CD4-positive, CD25-positive, alpha-beta regulatory T cell (primary cell): ENCODE results near the gene BHLHE41. TPM values are rescaled to one million over a fixed set of nuclear protein-coding genes. Genes with fewer than 3 reads are reported as not detected.
A peak's percentile ranks its signal among the peaks of the same experiment; 100 is the strongest.

Experiments used
- ATAC-seq, 2 donors: fragments of 150-1000 bp; cut with Tn5 transposase; one replicate each; pipeline ENCODE4 v1.10.0; 2021; ENCODE audit warnings: low read depth in 2 of 2, moderate number of reproducible peaks in 2 of 2, moderate library complexity in 1 of 2
- DNase-seq, 3 donors: peaks; one replicate each; pipeline versions ENCODE4 v3.0.0 to v3.0.0-alpha.2; 2012 to 2022; ENCODE audit warnings: mixed read lengths in 1 of 3
- H3K27ac ChIP-seq: one replicate; pipeline ENCODE4 v1.7.0; 2013; ENCODE audit warnings: mild to moderate bottlenecking, low read length; ENCODE audit not compliant: insufficient read depth, poor library complexity, severe bottlenecking
- H3K27me3 ChIP-seq: one replicate; pipeline ENCODE4 v1.7.0; 2013; ENCODE audit warnings: low read length; ENCODE audit not compliant: control insufficient read depth, insufficient read depth
- H3K36me3 ChIP-seq: one replicate; pipeline ENCODE4 v1.7.0; 2013; ENCODE audit warnings: mild to moderate bottlenecking, low read length, moderate library complexity; ENCODE audit not compliant: control insufficient read depth, insufficient read depth
- H3K4me1 ChIP-seq: 2 replicates; pipeline ENCODE4 v1.7.0; 2013; ENCODE audit warnings: mild to moderate bottlenecking, low read length; ENCODE audit not compliant: insufficient read depth, control insufficient read depth, poor library complexity, severe bottlenecking
- H3K4me3 ChIP-seq: one replicate; pipeline ENCODE4 v1.7.0; 2013; ENCODE audit warnings: low read depth, mild to moderate bottlenecking, low read length, moderate library complexity
- H3K9me3 ChIP-seq, 2 experiments: 1 replicate in 1 of 2; 2 replicates in 1 of 2; pipeline ENCODE4 v1.7.0; 2013; ENCODE audit warnings: low read length in 2 of 2, mild to moderate bottlenecking in 1 of 2, moderate library complexity in 1 of 2; ENCODE audit not compliant: control insufficient read depth in 2 of 2
- H3K27ac Mint-ChIP-seq, 3 donors: one replicate each; pipeline ENCODE4 v1.8.0; 2020 to 2022; ENCODE audit warnings: mild to moderate bottlenecking in 3 of 3, mixed read lengths in 3 of 3, moderate library complexity in 2 of 3
- H3K27me3 Mint-ChIP-seq: one replicate; pipeline ENCODE4 v1.8.0; 2022; ENCODE audit warnings: mild to moderate bottlenecking, mixed read lengths
- H3K36me3 Mint-ChIP-seq: one replicate; pipeline ENCODE4 v1.8.0; 2020; ENCODE audit warnings: mixed read lengths
- H3K4me1 Mint-ChIP-seq, 4 donors: one replicate each; pipeline ENCODE4 v1.8.0; 2020 to 2022; ENCODE audit warnings: mixed read lengths in 4 of 4, mild to moderate bottlenecking in 1 of 4
- H3K4me3 Mint-ChIP-seq, 4 donors: one replicate each; pipeline ENCODE4 v1.8.0; 2020 to 2022; ENCODE audit warnings: mild to moderate bottlenecking in 4 of 4, mixed read lengths in 4 of 4, moderate library complexity in 3 of 4
- H3K9me3 Mint-ChIP-seq, 7 donors: one replicate each; pipeline ENCODE4 v1.8.0; 2020 to 2022; ENCODE audit warnings: mixed read lengths in 7 of 7, mild to moderate bottlenecking in 3 of 7, moderate library complexity in 2 of 7
- polyA plus RNA-seq, 4 donors: library from polyadenylated mRNA; unstranded; fragments of 300-500 nt; fragmentation: Illumina TruSeq; gene quantifications; one replicate each; pipeline ENCODE4 v1.2.3, GENCODE V29; 2021
- total RNA-seq: library from RNA; stranded (reverse); gene quantifications from one replicate; pipeline ENCODE4 v1.2.3, GENCODE V29; 2022

The BHLHE41 gene
- total and polyA plus RNA-seq, 5 donors from 2014 or later: not detected

GRCh38 chr12:26132866-26133265 is 8.0 kb upstream of the BHLHE41 start:
- no peaks in the 10 kb centered on the region for H3K4me1 ChIP-seq
- Mint-ChIP-seq H3K9me3 (peaks cover 0 to 3% (median 0%) of the 10 kb centered on the region in 7 donors), H3K4me3 (no peak overlapping the region), H3K27me3 (peaks cover 52% of the 10 kb centered on the region), H3K27ac (no peak overlapping the region), H3K4me1 (no peaks in the 10 kb centered on the region), H3K36me3 (no peaks in the 10 kb centered on the region)
- H3K27me3 ChIP-seq: peaks cover 41% of the 10 kb centered on the region
- no peak overlapping the region for H3K4me3 ChIP-seq
- H3K9me3 ChIP-seq: no peaks in the 10 kb centered on the region
- no peak for ATAC-seq
- no peaks in the 10 kb centered on the region for H3K36me3 ChIP-seq
- no peak overlapping the region for H3K27ac ChIP-seq
- DNase-seq: no peak

DNA sequence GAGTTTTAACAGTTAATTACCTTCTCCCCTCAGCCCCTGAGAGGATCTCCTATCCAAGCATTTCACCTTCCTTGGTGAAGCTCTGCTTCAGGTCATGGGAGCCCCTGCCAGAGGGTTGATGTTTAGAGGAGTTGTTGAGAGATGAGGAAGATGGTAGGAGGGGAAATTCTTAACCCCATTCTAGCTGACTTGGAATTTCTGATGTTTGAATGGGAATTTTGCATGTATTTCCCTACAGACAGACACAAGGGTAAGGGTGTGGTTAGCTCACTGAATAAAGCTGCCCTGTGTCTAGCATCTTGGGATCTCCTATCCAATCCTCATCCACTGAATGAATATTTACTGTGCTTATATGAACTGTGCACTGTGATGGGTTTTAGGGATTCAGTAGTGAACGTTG is 7.1 kb upstream of the BHLHE41 start:
- peaks cover 0 to 7% (median 3%) of the 10 kb centered on the region in 4 donors for H3K4me1 Mint-ChIP-seq
- H3K36me3 Mint-ChIP-seq: no peaks in the 10 kb centered on the region
- no peak overlapping the region for H3K4me3 ChIP-seq
- peaks cover 0 to 4% (median 0%) of the 10 kb centered on the region in 7 donors for H3K9me3 Mint-ChIP-seq
- H3K27ac ChIP-seq: no peak overlapping the region
- ATAC-seq (no peak), DNase-seq (no peak)
- no peaks in the 10 kb centered on the region for H3K9me3 ChIP-seq
- no peaks in the 10 kb centered on the region for H3K4me1 ChIP-seq
- H3K27me3 ChIP-seq: peaks cover 50% of the 10 kb centered on the region
- H3K36me3 ChIP-seq: no peaks in the 10 kb centered on the region
- no peak overlapping the region for H3K4me3 Mint-ChIP-seq
- peaks cover 61% of the 10 kb centered on the region for H3K27me3 Mint-ChIP-seq
- H3K27ac Mint-ChIP-seq: no peak overlapping the region

- no peak for DNase-seq
- Mint-ChIP-seq H3K27me3 (peaks cover 72% of the 10 kb centered on the region), H3K36me3 (no peaks in the 10 kb centered on the region), H3K9me3 (peaks cover 0 to 4% (median 0%) of the 10 kb centered on the region in 7 donors), H3K27ac (no peak overlapping the region), H3K4me1 (peaks cover 0 to 17% (median 3%) of the 10 kb centered on the region in 4 donors), H3K4me3 (no peak overlapping the region)
- no peak for ATAC-seq
- Histone ChIP-seq H3K27me3 (peaks cover 53% of the 10 kb centered on the region), H3K9me3 (no peaks in the 10 kb centered on the region), H3K27ac (no peak overlapping the region), H3K4me3 (no peak overlapping the region), H3K4me1 (peaks cover 11% of the 10 kb centered on the region), H3K36me3 (no peaks in the 10 kb centered on the region)
Measured at GRCh38 chr12:26130728-26131127, 5.9 kb upstream of the BHLHE41 start.

DNA sequence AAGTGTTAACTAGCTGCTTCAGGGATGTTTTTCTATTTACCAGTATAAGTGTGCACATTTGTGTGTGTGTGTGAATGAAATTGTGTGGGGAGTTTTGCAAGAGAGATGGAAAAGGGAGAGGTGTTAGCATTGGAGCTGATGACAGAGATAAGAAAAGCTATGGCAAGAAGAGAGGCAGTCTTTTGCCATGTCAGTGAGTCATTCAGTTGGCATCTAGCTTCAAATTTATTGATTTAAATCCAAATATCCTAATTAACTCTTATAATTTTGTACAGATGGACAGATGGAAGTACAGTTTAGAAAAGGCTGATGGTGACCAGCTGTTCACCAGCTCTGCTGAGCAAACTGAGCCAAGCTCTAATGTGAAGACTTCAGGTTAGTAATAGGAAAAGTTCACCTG is 3.3 kb upstream of the BHLHE41 start:
- Histone ChIP-seq H3K27me3 (peaks cover 63% of the 10 kb centered on the region), H3K36me3 (no peaks in the 10 kb centered on the region), H3K4me1 (peaks cover 35% of the 10 kb centered on the region), H3K4me3 (no peak overlapping the region), H3K9me3 (no peaks in the 10 kb centered on the region), H3K27ac (no peak overlapping the region)
- Mint-ChIP-seq H3K9me3 (peaks cover 0 to 6% (median 0%) of the 10 kb centered on the region in 7 donors), H3K36me3 (no peaks in the 10 kb centered on the region), H3K27me3 (peaks cover 85% of the 10 kb centered on the region), H3K4me3 (no peak overlapping the region), H3K27ac (no peak overlapping the region), H3K4me1 (peaks cover 0 to 36% (median 16%) of the 10 kb centered on the region in 4 donors)
- DNase-seq (no peak), ATAC-seq (no peak)

DNA sequence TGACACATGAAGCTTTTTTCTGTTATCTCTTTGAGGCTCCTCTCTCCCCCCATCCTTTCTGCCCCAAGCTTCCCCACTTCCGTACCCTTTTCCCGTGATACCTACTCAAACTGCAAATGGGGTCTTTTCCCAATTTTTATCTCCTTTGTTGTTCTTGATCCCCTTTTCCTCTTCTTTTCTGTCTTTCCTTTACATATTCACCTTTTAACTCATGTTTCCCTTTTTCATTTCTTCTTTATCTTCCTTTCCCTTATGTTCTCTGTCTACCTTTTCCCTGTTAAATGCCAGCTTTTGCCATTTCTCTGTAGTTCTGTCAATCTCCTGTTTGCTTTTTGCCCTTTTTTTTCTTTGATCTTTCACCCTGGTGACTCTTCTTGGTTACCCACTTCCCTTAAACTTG is 2.6 kb upstream of the BHLHE41 start:
- no peak for DNase-seq

DNA sequence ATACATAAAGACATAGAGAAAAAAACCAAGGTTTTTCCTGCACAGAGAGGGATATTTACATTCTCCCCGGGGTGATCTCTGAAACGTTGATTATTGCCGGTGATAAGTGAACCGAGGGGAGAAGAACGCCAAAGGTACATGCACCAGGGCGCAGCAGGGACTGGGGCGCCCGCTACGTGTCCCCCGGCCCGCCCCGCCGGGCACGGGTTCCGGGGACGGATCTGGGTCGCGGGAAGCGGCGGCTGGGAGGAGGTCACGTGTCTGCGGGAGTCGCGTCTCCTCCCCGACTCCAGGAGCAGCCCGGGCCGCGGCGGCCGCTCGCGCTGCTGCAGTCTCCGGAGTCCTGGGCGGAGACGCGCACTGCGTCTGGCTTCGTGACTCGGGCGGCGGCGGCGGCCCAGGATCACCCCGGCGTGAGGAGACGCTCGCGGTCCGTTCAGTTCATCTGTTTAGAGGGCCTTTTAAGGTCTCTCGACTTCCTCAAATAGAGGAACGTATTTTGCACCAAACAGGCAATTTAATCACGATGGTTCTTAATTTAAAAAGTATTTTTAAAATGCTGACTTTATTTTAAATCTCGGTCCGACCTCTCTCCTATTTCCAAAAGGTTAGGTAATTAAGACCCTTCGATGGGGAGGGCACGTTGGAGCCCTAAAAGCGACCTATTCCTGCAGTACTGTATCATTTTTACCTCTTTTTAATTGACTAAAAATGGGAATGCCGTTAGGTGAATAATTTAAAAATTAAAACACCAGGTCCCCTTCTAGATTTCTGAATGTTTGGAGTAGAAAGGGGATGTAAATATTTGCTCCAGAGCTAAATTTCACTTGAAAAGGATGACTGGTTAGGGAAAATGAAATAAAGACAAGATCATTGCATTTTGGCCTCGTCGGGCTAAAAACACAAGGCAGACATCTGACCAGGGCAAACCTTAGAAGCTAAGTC is 1.8 kb upstream of the BHLHE41 start:
- Histone ChIP-seq H3K27ac (no peak overlapping the region), H3K9me3 (no peaks in the 10 kb centered on the region), H3K27me3 (peaks cover 58% of the 10 kb centered on the region), H3K36me3 (no peaks in the 10 kb centered on the region), H3K4me1 (peaks cover 46% of the 10 kb centered on the region), H3K4me3 (peak overlapping the region; percentile 41)
- Mint-ChIP-seq H3K27ac (no peak overlapping the region), H3K4me1 (peaks cover 0 to 44% (median 20%) of the 10 kb centered on the region in 4 donors), H3K27me3 (peaks cover 86% of the 10 kb centered on the region), H3K9me3 (peaks cover 0 to 6% (median 0%) of the 10 kb centered on the region in 7 donors), H3K36me3 (no peaks in the 10 kb centered on the region), H3K4me3 (peak overlapping the region; percentile 40 to 77 (median 74))
- DNase-seq: peak in 1 of 3 donors; percentile 45
- peak; percentile 9 to 10 for ATAC-seq

More for the DNA sequence above, 2.6 kb upstream of the BHLHE41 start:
- Mint-ChIP-seq H3K4me1 (peaks cover 0 to 40% (median 20%) of the 10 kb centered on the region in 4 donors), H3K4me3 (peak overlapping the region in 3 of 4 donors; percentile 34 to 70 (median 49)), H3K36me3 (no peaks in the 10 kb centered on the region), H3K27ac (peak overlapping the region in 1 of 3 donors; percentile 2), H3K9me3 (peaks cover 0 to 6% (median 0%) of the 10 kb centered on the region in 7 donors), H3K27me3 (peaks cover 85% of the 10 kb centered on the region)
- no peak for ATAC-seq
- Histone ChIP-seq H3K27ac (no peak overlapping the region), H3K4me3 (no peak overlapping the region), H3K27me3 (peaks cover 63% of the 10 kb centered on the region), H3K4me1 (peaks cover 42% of the 10 kb centered on the region), H3K36me3 (no peaks in the 10 kb centered on the region), H3K9me3 (no peaks in the 10 kb centered on the region)

DNA sequence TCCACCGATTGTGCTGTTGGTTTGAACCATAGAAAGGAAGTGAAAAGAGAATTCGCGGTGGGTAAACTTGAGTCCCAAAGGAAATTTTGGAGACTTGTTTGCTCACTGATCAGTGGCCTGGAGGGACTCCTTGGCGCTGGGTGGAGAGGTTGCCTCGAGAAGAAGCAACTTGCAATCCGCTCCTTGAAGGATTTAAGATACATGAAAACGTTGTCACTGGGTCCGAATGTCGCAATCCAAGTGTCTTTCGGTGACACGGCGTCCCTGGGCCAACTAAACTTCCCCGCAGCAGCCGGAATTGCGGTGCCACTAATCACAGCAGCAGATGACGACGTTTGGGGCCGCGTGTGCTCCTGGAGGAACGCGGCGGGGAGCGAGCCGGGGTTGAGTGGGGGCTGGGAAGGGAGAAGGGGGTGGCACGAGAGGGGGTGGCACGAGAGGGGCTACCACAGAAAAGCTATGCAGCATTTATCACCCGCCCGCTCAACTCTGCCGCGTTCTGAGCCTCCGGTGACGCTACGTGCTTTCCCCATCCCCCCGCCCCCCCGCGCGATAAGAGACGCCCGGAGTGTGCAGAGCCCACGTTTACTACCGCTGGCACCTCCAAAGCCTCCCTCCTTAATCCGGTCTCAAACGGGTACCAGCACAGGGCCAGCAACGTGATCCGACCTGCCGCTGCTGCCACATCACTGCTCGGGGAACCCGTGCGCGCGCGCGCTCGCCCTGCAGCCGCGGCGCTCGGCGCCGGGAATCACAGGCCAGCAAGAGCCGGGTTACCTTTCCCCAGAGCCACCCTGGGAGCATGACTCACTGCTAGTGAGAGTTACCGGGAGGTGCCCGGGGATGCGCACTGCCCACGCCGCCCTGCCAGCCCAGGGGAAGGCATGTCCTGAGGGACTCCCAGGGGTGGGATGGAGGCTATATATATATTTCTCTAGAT is 833 bp upstream of the BHLHE41 start:
- peak in 2 of 3 donors; percentile 24 to 27 for DNase-seq
- no peaks in the 10 kb centered on the region for H3K36me3 ChIP-seq
- H3K4me3 Mint-ChIP-seq: peak overlapping the region; percentile 77 to 90 (median 81)
- H3K4me1 Mint-ChIP-seq: peaks cover 0 to 47% (median 22%) of the 10 kb centered on the region in 4 donors
- no peak overlapping the region for H3K27ac Mint-ChIP-seq
- peaks cover 58% of the 10 kb centered on the region for H3K27me3 ChIP-seq
- no peak overlapping the region for H3K27ac ChIP-seq
- peak overlapping the region; percentile 41 for H3K4me3 ChIP-seq
- H3K4me1 ChIP-seq: peaks cover 47% of the 10 kb centered on the region
- H3K36me3 Mint-ChIP-seq: no peaks in the 10 kb centered on the region
- peak in 1 of 2 donors; percentile 8 for ATAC-seq
- H3K27me3 Mint-ChIP-seq: peaks cover 90% of the 10 kb centered on the region
- H3K9me3 Mint-ChIP-seq: peaks cover 0 to 6% (median 0%) of the 10 kb centered on the region in 7 donors
- H3K9me3 ChIP-seq: no peaks in the 10 kb centered on the region
